Upper lobe of left lung (tissue), 6 donors: Measurements from ENCODE around the gene TADA2A. TPM values are rescaled to one million over a fixed set of nuclear protein-coding genes. Genes with fewer than 3 reads are reported as not detected.

Source experiments
- ATAC-seq, 2 donors: fragments of 200-7000 bp; cut with Tn5 transposase; one replicate each; pipeline ENCODE4 v1.9.1; 2022; ENCODE audit warnings: mild to moderate bottlenecking in 2 of 2, moderate library complexity in 2 of 2; ENCODE audit not compliant: low FRiP score in 2 of 2
- DNase-seq, 2 donors: peaks; one replicate each; pipeline ENCODE4 v3.0.0-alpha.2; 2019 to 2020
- H3K27ac ChIP-seq, 4 donors: fragments of 200-600 bp; sonication (generic); one replicate each; pipeline ENCODE4 v1.5.1; 2016 to 2019
- H3K27me3 ChIP-seq, 4 donors: fragments of 200-600 bp; sonication (generic); one replicate each; pipeline ENCODE4 v1.5.1; 2017 to 2019
- H3K36me3 ChIP-seq, 4 donors: fragments of 200-600 bp; sonication (generic); one replicate each; pipeline ENCODE4 v1.5.1; 2016 to 2019
- H3K4me1 ChIP-seq, 4 donors: fragments of 200-600 bp; sonication (generic); one replicate each; pipeline ENCODE4 v1.5.1; 2018 to 2019
- H3K4me3 ChIP-seq, 4 donors: fragments of 200-600 bp; sonication (generic); one replicate each; pipeline ENCODE4 v1.5.1; 2017 to 2019; ENCODE audit warnings: mild to moderate bottlenecking in 2 of 4, moderate library complexity in 1 of 4
- H3K9me3 ChIP-seq, 4 donors: fragments of 200-600 bp; sonication (generic); one replicate each; pipeline ENCODE4 v1.5.1; 2018 to 2019
- EP300 ChIP-seq, 4 donors: sonication (generic); formaldehyde crosslinking; IDR thresholded peaks; one replicate each; pipeline ENCODE4 v1.5.1; 2017; ENCODE audit warnings: antibody characterized with exemption in 4 of 4, control low read depth in 2 of 4
- POLR2A ChIP-seq, 4 donors: fragments of 450-650 bp; IDR thresholded peaks; one replicate each; pipeline ENCODE4 v1.5.1; 2016 to 2017; ENCODE audit warnings: antibody characterized with exemption in 4 of 4, mild to moderate bottlenecking in 2 of 4
- POLR2AphosphoS5 ChIP-seq, 2 donors: sonication (generic); formaldehyde crosslinking; IDR thresholded peaks; one replicate each; pipeline ENCODE4 v1.5.1; 2017; ENCODE audit warnings: antibody characterized with exemption in 2 of 2
- WGBS, 2 donors: methylation state at CpG; one replicate each; pipeline ENCODE4 v1.1.5; 2017 to 2018; 5-methylcytosine and 5-hydroxymethylcytosine counted together
- total RNA-seq, 6 donors: library from RNA; depleted of rRNA in 4 of 6; stranded (reverse); fragments of >200 nt in 4 of 6; gene quantifications; one replicate each; pipeline versions ENCODE4 v1.1.0 to v1.2.1, GENCODE V29; 2016 to 2021
- TF ChIP-seq, protein P1 (sequence below), 6 experiments: fragments of 450-650 bp in 4 of 6; fragments of 200-600 bp in 2 of 6; sonication (generic) in 2 of 6; IDR thresholded peaks; one replicate each; pipeline ENCODE4 v1.5.1; 2016 to 2019; ENCODE audit warnings: antibody characterized with exemption in 6 of 6
- donor health status: DM: no; HTN: no; CAD: no; lungs with moderate emphysema.
- donor health status: DM: no; HTN: yes; CAD: no; lungs with severe emphysema.

Gene TADA2A
- total RNA-seq, 6 donors from 2014 or later = 9.8 to 37.7 (median 22.7) TPM

DNA sequence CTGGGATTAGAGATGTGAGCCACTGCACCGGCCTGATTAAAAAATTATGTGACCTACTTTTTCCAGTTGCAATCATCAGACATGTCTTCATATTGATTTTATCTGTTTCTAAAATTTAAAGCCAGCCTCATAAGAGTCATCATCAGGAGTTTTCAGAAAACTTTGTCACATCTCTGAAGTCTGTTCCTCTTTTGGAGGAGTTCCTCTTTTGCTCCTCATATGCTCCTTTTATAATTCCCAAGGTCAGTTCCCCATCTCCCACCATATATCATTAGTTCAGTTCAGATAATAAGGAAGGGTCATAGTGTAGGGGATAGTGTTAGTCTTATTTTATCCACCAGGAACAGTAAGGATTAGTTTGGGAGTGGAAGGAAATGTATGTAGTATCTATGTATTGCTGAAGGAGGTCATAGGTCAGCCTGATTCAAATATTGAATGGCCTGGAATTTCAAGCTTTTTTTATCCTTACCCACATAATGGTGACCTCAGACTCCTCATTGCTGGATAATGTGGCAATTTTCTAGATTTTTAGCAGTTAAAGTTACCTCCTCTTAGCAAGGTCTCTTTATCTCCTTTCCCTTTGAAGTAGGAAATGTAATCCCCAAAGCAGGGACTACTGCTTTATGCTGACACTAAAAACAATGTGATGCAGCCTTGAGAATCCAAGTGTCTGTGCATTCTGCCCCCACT lies 69.2 kb downstream of the TADA2A start:
- Histone ChIP-seq H3K9me3 (no peaks in the 10 kb centered on the region), H3K36me3 (peaks cover 18 to 84% (median 59%) of the 10 kb centered on the region in 4 donors), H3K27ac (peak overlapping the region in 1 of 4 donors; percentile 4), H3K4me1 (peaks cover 0 to 3% (median 0%) of the 10 kb centered on the region in 4 donors), H3K4me3 (no peak overlapping the region), H3K27me3 (no peaks in the 10 kb centered on the region)
- DNase-seq (no peak), ATAC-seq (no peak)
- TF ChIP-seq POLR2AphosphoS5 (IDR thresholded peaks at IDR 0.05) = no peak
- TF ChIP-seq, protein P1, sequence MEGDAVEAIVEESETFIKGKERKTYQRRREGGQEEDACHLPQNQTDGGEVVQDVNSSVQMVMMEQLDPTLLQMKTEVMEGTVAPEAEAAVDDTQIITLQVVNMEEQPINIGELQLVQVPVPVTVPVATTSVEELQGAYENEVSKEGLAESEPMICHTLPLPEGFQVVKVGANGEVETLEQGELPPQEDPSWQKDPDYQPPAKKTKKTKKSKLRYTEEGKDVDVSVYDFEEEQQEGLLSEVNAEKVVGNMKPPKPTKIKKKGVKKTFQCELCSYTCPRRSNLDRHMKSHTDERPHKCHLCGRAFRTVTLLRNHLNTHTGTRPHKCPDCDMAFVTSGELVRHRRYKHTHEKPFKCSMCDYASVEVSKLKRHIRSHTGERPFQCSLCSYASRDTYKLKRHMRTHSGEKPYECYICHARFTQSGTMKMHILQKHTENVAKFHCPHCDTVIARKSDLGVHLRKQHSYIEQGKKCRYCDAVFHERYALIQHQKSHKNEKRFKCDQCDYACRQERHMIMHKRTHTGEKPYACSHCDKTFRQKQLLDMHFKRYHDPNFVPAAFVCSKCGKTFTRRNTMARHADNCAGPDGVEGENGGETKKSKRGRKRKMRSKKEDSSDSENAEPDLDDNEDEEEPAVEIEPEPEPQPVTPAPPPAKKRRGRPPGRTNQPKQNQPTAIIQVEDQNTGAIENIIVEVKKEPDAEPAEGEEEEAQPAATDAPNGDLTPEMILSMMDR (IDR thresholded peaks at IDR 0.05) = no peak
- no peak for TF ChIP-seq EP300 (IDR thresholded peaks at IDR 0.05)
- TF ChIP-seq POLR2A (IDR thresholded peaks at IDR 0.05) = no peak
- WGBS, 2 donors = 72 to 82% methylated on average over 1 of the region's 1 CpG

DNA sequence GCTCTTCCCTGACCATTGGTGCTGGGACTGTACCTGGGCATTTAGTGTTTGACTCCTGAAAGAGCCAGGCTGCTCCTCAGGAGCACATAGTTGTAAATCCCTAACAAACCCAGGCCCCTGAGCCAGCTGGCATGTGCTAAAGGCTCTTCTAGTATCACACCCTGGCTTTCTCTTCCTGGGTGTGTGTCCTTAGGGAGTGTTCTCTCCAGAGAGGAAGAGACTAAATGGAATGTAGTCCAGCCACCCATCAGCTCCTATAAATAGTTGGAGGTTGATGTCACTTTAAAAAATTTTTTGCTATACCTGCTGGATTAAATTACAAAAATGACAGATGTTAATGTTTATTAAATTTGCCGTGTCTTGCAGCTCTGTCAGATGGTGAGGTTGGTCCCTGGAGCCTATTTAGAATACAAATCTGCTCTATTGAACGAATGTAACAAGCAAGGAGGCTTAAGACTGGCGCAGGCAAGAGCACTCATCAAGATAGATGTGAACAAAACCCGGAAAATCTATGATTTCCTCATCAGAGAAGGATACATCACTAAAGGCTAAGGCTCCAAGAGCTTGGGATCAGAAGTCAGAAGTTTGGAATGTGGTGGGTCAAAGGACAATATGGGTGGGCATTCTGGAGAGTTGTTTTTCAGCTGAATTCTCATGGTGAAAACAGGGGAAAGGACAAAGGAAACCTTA lies 69.9 kb downstream of the TADA2A start:
- peaks cover 0 to 5% (median 1%) of the 10 kb centered on the region in 4 donors for H3K4me1 ChIP-seq
- no peaks in the 10 kb centered on the region for H3K27me3 ChIP-seq
- H3K27ac ChIP-seq = peak overlapping the region in 1 of 4 donors; percentile 4
- DNase-seq (no peak), ATAC-seq (peak; percentile 23 to 50)
- H3K4me3 ChIP-seq = no peak overlapping the region
- WGBS, 2 donors = 81 to 84% methylated on average over 4 of the region's 4 CpGs
- peaks cover 18 to 77% (median 54%) of the 10 kb centered on the region in 4 donors for H3K36me3 ChIP-seq
- TF ChIP-seq POLR2A (IDR thresholded peaks at IDR 0.05) (no peak), POLR2AphosphoS5 (IDR thresholded peaks at IDR 0.05) (no peak)
- TF ChIP-seq, protein P1 (IDR thresholded peaks at IDR 0.05) = no peak
- no peaks in the 10 kb centered on the region for H3K9me3 ChIP-seq

DNA sequence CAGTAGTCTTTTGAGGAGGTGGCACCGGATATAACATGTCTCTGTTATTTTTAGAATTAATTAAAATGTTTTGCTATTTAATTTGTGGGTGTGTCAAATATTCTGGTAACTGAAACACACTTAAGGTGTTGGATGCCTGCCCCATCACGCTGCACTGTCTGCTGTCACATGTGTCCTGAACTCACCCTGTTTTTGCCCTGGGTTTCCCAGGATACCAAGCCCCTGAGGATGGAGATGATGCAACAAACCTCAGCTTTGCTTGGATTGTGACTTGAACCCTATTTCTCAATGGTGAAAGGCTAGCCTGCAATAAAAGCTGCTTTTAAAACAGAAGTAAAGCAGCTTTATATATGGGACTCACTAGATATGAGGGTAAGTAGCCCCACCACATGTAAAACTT lies 71.5 kb downstream of the TADA2A start:
- no peaks in the 10 kb centered on the region for H3K9me3 ChIP-seq
- H3K4me1 ChIP-seq = peaks cover 0 to 5% (median 1%) of the 10 kb centered on the region in 4 donors
- no peak for DNase-seq
- H3K27ac ChIP-seq = no peak overlapping the region
- WGBS, 2 donors = 70 to 83% methylated on average over 2 of the region's 2 CpGs
- no peaks in the 10 kb centered on the region for H3K27me3 ChIP-seq
- no peak for TF ChIP-seq POLR2A (IDR thresholded peaks at IDR 0.05)
- no peak for TF ChIP-seq POLR2AphosphoS5 (IDR thresholded peaks at IDR 0.05)
- no peak for TF ChIP-seq EP300 (IDR thresholded peaks at IDR 0.05)
- TF ChIP-seq, protein P1 (IDR thresholded peaks at IDR 0.05) = no peak
- peaks cover 12 to 61% (median 43%) of the 10 kb centered on the region in 4 donors for H3K36me3 ChIP-seq
- H3K4me3 ChIP-seq = no peak overlapping the region
- peak in 1 of 2 donors; percentile 76 for ATAC-seq

GRCh38 chr17:37479025-37479424 lies 72.3 kb downstream of the TADA2A start:
- H3K9me3 ChIP-seq = no peaks in the 10 kb centered on the region
- no peak overlapping the region for H3K27ac ChIP-seq
- ATAC-seq (no peak), DNase-seq (no peak)
- no peak overlapping the region for H3K4me3 ChIP-seq
- H3K27me3 ChIP-seq = no peaks in the 10 kb centered on the region
- H3K4me1 ChIP-seq = peaks cover 0 to 5% (median 1%) of the 10 kb centered on the region in 4 donors
- peaks cover 9 to 53% (median 35%) of the 10 kb centered on the region in 4 donors for H3K36me3 ChIP-seq
- no peak for TF ChIP-seq POLR2A (IDR thresholded peaks at IDR 0.05)
- TF ChIP-seq, protein P1 (IDR thresholded peaks at IDR 0.05) = no peak
- no peak for TF ChIP-seq EP300 (IDR thresholded peaks at IDR 0.05)
- no peak for TF ChIP-seq POLR2AphosphoS5 (IDR thresholded peaks at IDR 0.05)
- 85 to 89% methylated on average over 1 of the region's 1 CpG for WGBS, 2 donors
